ENCODE data around the gene DNAJC4. TPM values are rescaled to one million over a fixed set of nuclear protein-coding genes. Genes with fewer than 3 reads are reported as not detected.

DNAJC4 gene
- total RNA-seq, 1 donor from 2014 or later = 43.6 TPM

- TF ChIP-seq CTCF (IDR thresholded peaks at IDR 0.05; ENCODE audit: unreplicated experiment) = no peak
- Mint-ChIP-seq H3K4me3 (peak overlapping the region; percentile 81), H3K4me1 (peaks cover 17% of the 10 kb centered on the region), H3K9me3 (no peaks in the 10 kb centered on the region), H3K27me3 (ENCODE audit: low read depth) (no peaks in the 10 kb centered on the region), H3K36me3 (no peaks in the 10 kb centered on the region), H3K27ac (no peak overlapping the region)
- DNase-seq (ENCODE audit: low spot score in 2 of 2, unreplicated experiment in 2 of 2) = no peak
These were observed 6.0 kb upstream of the DNAJC4 start for GRCh38 chr11:64224151-64224890.

- H3K4me1 Mint-ChIP-seq = peaks cover 19% of the 10 kb centered on the region
- peak overlapping the region; percentile 75 for H3K27ac Mint-ChIP-seq
- no peaks in the 10 kb centered on the region for H3K9me3 Mint-ChIP-seq
- H3K36me3 Mint-ChIP-seq = no peaks in the 10 kb centered on the region
- peak overlapping the region; percentile 81 for H3K4me3 Mint-ChIP-seq
- no peak for TF ChIP-seq CTCF (IDR thresholded peaks at IDR 0.05; ENCODE audit: unreplicated experiment)
- H3K27me3 Mint-ChIP-seq (ENCODE audit: low read depth) = no peaks in the 10 kb centered on the region
- DNase-seq (ENCODE audit: low spot score in 2 of 2, unreplicated experiment in 2 of 2) = no peak
These were observed 5.3 kb upstream of the DNAJC4 start for GRCh38 chr11:64224891-64225607.

- Mint-ChIP-seq H3K9me3 (no peaks in the 10 kb centered on the region), H3K4me3 (peak within 1 kb of the TSS; percentile 81), H3K27ac (peak within 1 kb of the TSS; percentile 75)
These were observed 4.5 kb upstream of the DNAJC4 start, which contains the start of the genes NUDT22 and TRPT1 for GRCh38 chr11:64225608-64226506. TSS of gene NUDT22 (plus strand) at chr11:64226274. CDS start at chr11:64226653, 379 bp downstream. TSS of gene TRPT1 (minus strand) at chr11:64226186. CDS start at chr11:64225860, 326 bp downstream.

GRCh38 chr11:64226507-64227051 is 3.8 kb upstream of the DNAJC4 start:
- H3K4me3 Mint-ChIP-seq = peak overlapping the region; percentile 81
- H3K9me3 Mint-ChIP-seq = no peaks in the 10 kb centered on the region
- no peaks in the 10 kb centered on the region for H3K27me3 Mint-ChIP-seq (ENCODE audit: low read depth)
- peaks cover 24% of the 10 kb centered on the region for H3K4me1 Mint-ChIP-seq
- H3K27ac Mint-ChIP-seq = peak overlapping the region; percentile 66
- no peak for TF ChIP-seq CTCF (IDR thresholded peaks at IDR 0.05; ENCODE audit: unreplicated experiment)
- DNase-seq (ENCODE audit: low spot score in 2 of 2, unreplicated experiment in 2 of 2) = no peak
- no peaks in the 10 kb centered on the region for H3K36me3 Mint-ChIP-seq

More at GRCh38 chr11:64225608-64226506, 4.5 kb upstream of the DNAJC4 start, which contains the start of the genes NUDT22 and TRPT1:
- peaks cover 20% of the 10 kb centered on the region for H3K4me1 Mint-ChIP-seq
- no peaks in the 10 kb centered on the region for H3K36me3 Mint-ChIP-seq
- DNase-seq (ENCODE audit: low spot score in 2 of 2, unreplicated experiment in 2 of 2) = peak; percentile 89 to 93
- H3K27me3 Mint-ChIP-seq (ENCODE audit: low read depth) = no peaks in the 10 kb centered on the region
- TF ChIP-seq CTCF (IDR thresholded peaks at IDR 0.05; ENCODE audit: unreplicated experiment) = no peak

- H3K4me3 Mint-ChIP-seq = peak overlapping the region; percentile 81
- no peak for DNase-seq (ENCODE audit: low spot score in 2 of 2, unreplicated experiment in 2 of 2)
- H3K4me1 Mint-ChIP-seq = peaks cover 29% of the 10 kb centered on the region
- TF ChIP-seq CTCF (IDR thresholded peaks at IDR 0.05; ENCODE audit: unreplicated experiment) = no peak
- H3K27ac Mint-ChIP-seq = peak overlapping the region; percentile 43
- H3K27me3 Mint-ChIP-seq (ENCODE audit: low read depth) = no peaks in the 10 kb centered on the region
- H3K36me3 Mint-ChIP-seq = no peaks in the 10 kb centered on the region
- no peaks in the 10 kb centered on the region for H3K9me3 Mint-ChIP-seq
These were observed 2.9 kb upstream of the DNAJC4 start for GRCh38 chr11:64227405-64227956.

Data from mesothelial cell of epicardium (in vitro differentiated cells).